ENCODE measurements around the gene FBXW12. TPM values are rescaled to one million over a fixed set of nuclear protein-coding genes. Genes with fewer than 3 reads are reported as not detected.

The FBXW12 gene
- total RNA-seq, 1 experiment from 2014 or later: not detected

DNA sequence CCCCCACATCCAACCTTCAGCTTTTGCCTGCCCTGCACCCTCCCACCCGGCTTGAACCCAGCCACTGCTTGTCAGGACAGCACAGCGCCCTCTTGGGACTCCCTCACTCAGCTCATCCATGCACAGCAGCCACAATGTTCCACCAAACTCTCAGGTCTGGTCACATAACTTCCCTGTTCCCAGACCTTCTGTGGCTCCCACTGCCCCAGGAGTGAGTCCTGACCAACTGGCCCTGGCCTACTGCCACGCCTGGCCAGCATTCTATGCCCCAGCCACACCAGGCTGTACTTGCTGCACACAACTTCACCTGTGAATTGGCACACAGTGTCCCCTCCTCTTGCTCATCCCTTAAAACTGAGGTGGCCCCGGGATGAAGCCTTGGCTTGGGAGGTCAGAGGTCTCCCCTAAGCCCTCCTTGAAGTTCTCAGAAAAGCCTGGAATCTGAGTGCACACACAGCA, 36.8 kb downstream of the FBXW12 start:
- peak; percentile 63 for ATAC-seq
- H3K9me2 ChIP-seq (ENCODE audit: insufficient read depth): no peaks in the 10 kb centered on the region
- no peak overlapping the region for H2AFZ ChIP-seq (ENCODE audit: low read depth, low read length, poor library complexity, severe bottlenecking)
- POLR2A ChIA-PET: no interaction called here
- no peak for DNase-seq (ENCODE audit: low read depth, low spot score)
- no peaks in the 10 kb centered on the region for H3K79me2 ChIP-seq (ENCODE audit: insufficient read depth, low read length)
- H3K9me3 ChIP-seq (ENCODE audit: control insufficient read depth in 1 of 2, insufficient read depth in 1 of 2, low read depth in 1 of 2, low read length in 2 of 2): no peaks in the 10 kb centered on the region
- CTCF ChIA-PET: interaction anchor here (1.9 to 2.6 kb wide), 2 partner anchors 27 to 31 kb away, joined by 6 to 17 read pairs; partner anchors contain the start of genes CCDC51 and TMA7
- H4K20me1 ChIP-seq (ENCODE audit: insufficient read depth): no peaks in the 10 kb centered on the region
- no peak overlapping the region for H3K4me2 ChIP-seq (ENCODE audit: low read length)
- H3K4me3 ChIP-seq (replicated peaks in 1 of 2; ENCODE audit: low read depth in 1 of 2, low read length in 2 of 2): no peak overlapping the region
- H3K9ac ChIP-seq (ENCODE audit: low read length): no peak overlapping the region
- TF ChIP-seq, protein P1, sequence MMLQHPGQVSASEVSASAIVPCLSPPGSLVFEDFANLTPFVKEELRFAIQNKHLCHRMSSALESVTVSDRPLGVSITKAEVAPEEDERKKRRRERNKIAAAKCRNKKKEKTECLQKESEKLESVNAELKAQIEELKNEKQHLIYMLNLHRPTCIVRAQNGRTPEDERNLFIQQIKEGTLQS (IDR thresholded peaks at IDR 0.05): no peak
- no peak for TF ChIP-seq CEBPB (IDR thresholded peaks at IDR 0.05; ENCODE audit: low read depth)
- no peak for TF ChIP-seq TCF7L2 (IDR thresholded peaks at IDR 0.05; ENCODE audit: borderline replicate concordance, extremely low read depth, insufficient read depth, insufficient read length)
- TF ChIP-seq, protein P2, sequence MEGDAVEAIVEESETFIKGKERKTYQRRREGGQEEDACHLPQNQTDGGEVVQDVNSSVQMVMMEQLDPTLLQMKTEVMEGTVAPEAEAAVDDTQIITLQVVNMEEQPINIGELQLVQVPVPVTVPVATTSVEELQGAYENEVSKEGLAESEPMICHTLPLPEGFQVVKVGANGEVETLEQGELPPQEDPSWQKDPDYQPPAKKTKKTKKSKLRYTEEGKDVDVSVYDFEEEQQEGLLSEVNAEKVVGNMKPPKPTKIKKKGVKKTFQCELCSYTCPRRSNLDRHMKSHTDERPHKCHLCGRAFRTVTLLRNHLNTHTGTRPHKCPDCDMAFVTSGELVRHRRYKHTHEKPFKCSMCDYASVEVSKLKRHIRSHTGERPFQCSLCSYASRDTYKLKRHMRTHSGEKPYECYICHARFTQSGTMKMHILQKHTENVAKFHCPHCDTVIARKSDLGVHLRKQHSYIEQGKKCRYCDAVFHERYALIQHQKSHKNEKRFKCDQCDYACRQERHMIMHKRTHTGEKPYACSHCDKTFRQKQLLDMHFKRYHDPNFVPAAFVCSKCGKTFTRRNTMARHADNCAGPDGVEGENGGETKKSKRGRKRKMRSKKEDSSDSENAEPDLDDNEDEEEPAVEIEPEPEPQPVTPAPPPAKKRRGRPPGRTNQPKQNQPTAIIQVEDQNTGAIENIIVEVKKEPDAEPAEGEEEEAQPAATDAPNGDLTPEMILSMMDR (IDR thresholded peaks at IDR 0.05 in 2 of 3, conservative IDR thresholded peaks at IDR 0.05 in 1 of 3; ENCODE audit: borderline replicate concordance in 1 of 3, insufficient read depth in 1 of 3, low read depth in 2 of 3, low read length in 2 of 3): peak in 2 of 3 experiments; percentile 18 to 45; a peak in 2 of 6 replicates
- TF ChIP-seq, protein P3, sequence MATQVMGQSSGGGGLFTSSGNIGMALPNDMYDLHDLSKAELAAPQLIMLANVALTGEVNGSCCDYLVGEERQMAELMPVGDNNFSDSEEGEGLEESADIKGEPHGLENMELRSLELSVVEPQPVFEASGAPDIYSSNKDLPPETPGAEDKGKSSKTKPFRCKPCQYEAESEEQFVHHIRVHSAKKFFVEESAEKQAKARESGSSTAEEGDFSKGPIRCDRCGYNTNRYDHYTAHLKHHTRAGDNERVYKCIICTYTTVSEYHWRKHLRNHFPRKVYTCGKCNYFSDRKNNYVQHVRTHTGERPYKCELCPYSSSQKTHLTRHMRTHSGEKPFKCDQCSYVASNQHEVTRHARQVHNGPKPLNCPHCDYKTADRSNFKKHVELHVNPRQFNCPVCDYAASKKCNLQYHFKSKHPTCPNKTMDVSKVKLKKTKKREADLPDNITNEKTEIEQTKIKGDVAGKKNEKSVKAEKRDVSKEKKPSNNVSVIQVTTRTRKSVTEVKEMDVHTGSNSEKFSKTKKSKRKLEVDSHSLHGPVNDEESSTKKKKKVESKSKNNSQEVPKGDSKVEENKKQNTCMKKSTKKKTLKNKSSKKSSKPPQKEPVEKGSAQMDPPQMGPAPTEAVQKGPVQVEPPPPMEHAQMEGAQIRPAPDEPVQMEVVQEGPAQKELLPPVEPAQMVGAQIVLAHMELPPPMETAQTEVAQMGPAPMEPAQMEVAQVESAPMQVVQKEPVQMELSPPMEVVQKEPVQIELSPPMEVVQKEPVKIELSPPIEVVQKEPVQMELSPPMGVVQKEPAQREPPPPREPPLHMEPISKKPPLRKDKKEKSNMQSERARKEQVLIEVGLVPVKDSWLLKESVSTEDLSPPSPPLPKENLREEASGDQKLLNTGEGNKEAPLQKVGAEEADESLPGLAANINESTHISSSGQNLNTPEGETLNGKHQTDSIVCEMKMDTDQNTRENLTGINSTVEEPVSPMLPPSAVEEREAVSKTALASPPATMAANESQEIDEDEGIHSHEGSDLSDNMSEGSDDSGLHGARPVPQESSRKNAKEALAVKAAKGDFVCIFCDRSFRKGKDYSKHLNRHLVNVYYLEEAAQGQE (IDR thresholded peaks at IDR 0.05; ENCODE audit: low read depth): no peak
- RAD21 ChIA-PET (ENCODE audit: low non-redundant PET in 1 of 2, low total read pairs in 2 of 2, uncharacterized antibody in 2 of 2, unreplicated experiment in 2 of 2): interaction anchor here in 1 of 2 experiments (0.7 kb wide), 1 partner anchor 27 kb away, joined by 3 read pairs; no protein-coding TSS in a partner anchor
- intact Hi-C loops (cut with micrococcal nuclease): no loop called here
- BruUV-seq (replicated peaks): no TSS peak
- peaks cover 0 to 13% of the 10 kb centered on the region in 2 experiments; a peak in 1 of 4 replicates for H3K4me1 ChIP-seq (ENCODE audit: control insufficient read depth in 1 of 2, insufficient read depth in 2 of 2, low read length in 2 of 2)
- no peak overlapping the region for H3K27ac ChIP-seq (ENCODE audit: low read depth, low read length)
- no peaks in the 10 kb centered on the region for H3K27me3 ChIP-seq (ENCODE audit: insufficient read depth, low read length)
- H3K36me3 ChIP-seq (ENCODE audit: control insufficient read depth in 1 of 2, insufficient read depth in 2 of 2, low read length in 2 of 2): peaks cover 2 to 3% of the 10 kb centered on the region in 2 experiments; a peak in 2 of 4 replicates

Data from HCT116 (cell line).